ENCODE measurements around the gene CPEB4. TPM values are rescaled to one million over a fixed set of nuclear protein-coding genes. Genes with fewer than 3 reads are reported as not detected.
A peak's percentile ranks its signal among the peaks of the same experiment; 100 is the strongest.

Gene CPEB4
- total and polyA plus RNA-seq, 9 of the 15 experiments (the other 6 are each of a cell fraction or from before 2014, with no cell fraction given): 7.4 to 21.3 (median 12.4) TPM

DNA sequence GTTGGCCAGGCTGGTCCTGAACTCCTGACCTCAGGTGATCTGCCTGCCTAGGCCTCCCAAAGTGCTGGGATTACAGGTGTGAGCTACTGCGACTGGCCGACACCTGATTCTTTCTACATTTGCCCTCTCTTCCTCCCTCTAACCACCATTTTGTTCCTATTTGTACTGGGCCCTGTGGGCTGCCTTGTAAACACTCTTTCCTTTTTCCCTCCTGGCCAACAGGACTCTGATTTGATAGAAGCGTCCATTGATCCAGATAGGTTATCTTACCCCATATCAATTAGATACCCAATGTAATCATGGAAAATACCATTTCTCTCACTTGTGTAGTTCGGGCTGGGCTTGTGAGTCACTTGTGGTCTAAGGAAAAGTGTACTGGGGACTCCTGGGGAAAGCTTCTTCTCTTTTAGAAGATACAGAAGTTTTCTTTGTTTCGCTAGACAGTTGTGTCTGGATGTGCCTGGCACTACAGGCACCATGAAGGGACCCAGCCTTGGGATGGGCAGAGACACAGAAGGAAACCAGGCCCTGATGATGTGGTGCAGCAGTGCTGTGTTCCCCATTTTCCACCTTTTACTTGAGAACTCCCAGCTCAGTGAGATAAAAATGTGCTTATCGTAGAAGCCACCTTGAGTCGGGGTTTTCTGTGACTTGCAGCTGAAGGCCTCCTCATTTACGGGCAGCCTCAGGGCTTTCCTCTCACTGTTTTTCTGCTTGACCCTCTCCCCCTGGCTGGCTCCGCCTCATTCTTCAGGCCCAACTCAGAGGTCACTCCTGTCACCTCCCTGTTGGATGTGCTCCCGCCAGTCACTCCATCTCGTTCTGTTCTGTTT lies 32.8 kb upstream of the CPEB4 start (continued):
- TF ChIP-seq ZNF263 (CRISPR knock-in tag; IDR thresholded peaks at IDR 0.05; ENCODE audit: borderline replicate concordance) (0 out of 2 replicates have a peak, but pooled peaks have one; percentile 61), NFE2L1 (tag; IDR thresholded peaks at IDR 0.05; ENCODE audit: borderline replicate concordance, low read depth) (no peak), ZBTB7A (IDR thresholded peaks at IDR 0.05; ENCODE audit: borderline replicate concordance, control insufficient read depth, low read depth, low read length) (peak; percentile 50; the same call in 1 of the 2 replicates), GABPA (tag; conservative IDR thresholded peaks at IDR 0.05; ENCODE audit: low read depth) (no peak), CBX8 (IDR thresholded peaks at IDR 0.05; ENCODE audit: borderline replicate concordance, extremely low read depth, low read depth, low read length, poor library complexity, severe bottlenecking) (no peak), TFAM (CRISPR knock-in tag; conservative IDR thresholded peaks at IDR 0.05) (no peak), ARHGAP35 (IDR thresholded peaks at IDR 0.05; ENCODE audit: partially characterized antibody) (peak; percentile 67), NR4A1 (CRISPR knock-in tag; IDR thresholded peaks at IDR 0.05) (no peak), NR4A1 (tag; IDR thresholded peaks at IDR 0.05) (peak; percentile 59; the same call in 1 of the 2 replicates), ZNF695 (CRISPR knock-in tag; IDR thresholded peaks at IDR 0.05) (no peak), RHOXF2B (CRISPR knock-in tag; conservative IDR thresholded peaks at IDR 0.05) (no peak)
- TF ChIP-seq, protein P1, sequence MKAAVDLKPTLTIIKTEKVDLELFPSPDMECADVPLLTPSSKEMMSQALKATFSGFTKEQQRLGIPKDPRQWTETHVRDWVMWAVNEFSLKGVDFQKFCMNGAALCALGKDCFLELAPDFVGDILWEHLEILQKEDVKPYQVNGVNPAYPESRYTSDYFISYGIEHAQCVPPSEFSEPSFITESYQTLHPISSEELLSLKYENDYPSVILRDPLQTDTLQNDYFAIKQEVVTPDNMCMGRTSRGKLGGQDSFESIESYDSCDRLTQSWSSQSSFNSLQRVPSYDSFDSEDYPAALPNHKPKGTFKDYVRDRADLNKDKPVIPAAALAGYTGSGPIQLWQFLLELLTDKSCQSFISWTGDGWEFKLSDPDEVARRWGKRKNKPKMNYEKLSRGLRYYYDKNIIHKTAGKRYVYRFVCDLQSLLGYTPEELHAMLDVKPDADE (conservative IDR thresholded peaks at IDR 0.05; ENCODE audit: control insufficient read depth, low read depth, low read length): 0 out of 2 replicates have a peak, but pooled peaks have one; percentile 43
- TF ChIP-seq, protein P2, sequence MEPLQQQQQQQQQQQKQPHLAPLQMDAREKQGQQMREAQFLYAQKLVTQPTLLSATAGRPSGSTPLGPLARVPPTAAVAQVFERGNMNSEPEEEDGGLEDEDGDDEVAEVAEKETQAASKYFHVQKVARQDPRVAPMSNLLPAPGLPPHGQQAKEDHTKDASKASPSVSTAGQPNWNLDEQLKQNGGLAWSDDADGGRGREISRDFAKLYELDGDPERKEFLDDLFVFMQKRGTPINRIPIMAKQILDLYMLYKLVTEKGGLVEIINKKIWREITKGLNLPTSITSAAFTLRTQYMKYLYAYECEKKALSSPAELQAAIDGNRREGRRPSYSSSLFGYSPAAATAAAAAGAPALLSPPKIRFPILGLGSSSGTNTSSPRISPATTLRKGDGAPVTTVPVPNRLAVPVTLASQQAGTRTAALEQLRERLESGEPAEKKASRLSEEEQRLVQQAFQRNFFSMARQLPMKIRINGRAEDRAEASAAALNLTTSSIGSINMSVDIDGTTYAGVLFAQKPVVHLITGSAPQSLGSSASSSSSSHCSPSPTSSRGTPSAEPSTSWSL (CRISPR knock-in tag; IDR thresholded peaks at IDR 0.05; ENCODE audit: borderline replicate concordance): no peak
- TF ChIP-seq, protein P3, sequence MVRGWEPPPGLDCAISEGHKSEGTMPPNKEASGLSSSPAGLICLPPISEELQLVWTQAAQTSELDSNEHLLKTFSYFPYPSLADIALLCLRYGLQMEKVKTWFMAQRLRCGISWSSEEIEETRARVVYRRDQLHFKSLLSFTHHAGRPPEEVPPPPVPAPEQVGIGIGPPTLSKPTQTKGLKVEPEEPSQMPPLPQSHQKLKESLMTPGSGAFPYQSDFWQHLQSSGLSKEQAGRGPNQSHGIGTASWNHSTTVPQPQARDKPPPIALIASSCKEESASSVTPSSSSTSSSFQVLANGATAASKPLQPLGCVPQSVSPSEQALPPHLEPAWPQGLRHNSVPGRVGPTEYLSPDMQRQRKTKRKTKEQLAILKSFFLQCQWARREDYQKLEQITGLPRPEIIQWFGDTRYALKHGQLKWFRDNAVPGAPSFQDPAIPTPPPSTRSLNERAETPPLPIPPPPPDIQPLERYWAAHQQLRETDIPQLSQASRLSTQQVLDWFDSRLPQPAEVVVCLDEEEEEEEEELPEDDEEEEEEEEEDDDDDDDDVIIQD (CRISPR knock-in tag; IDR thresholded peaks at IDR 0.05): no peak
- TF ChIP-seq, protein P4, sequence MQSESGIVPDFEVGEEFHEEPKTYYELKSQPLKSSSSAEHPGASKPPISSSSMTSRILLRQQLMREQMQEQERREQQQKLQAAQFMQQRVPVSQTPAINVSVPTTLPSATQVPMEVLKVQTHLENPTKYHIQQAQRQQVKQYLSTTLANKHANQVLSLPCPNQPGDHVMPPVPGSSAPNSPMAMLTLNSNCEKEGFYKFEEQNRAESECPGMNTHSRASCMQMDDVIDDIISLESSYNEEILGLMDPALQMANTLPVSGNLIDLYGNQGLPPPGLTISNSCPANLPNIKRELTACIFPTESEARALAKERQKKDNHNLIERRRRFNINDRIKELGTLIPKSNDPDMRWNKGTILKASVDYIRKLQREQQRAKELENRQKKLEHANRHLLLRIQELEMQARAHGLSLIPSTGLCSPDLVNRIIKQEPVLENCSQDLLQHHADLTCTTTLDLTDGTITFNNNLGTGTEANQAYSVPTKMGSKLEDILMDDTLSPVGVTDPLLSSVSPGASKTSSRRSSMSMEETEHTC (IDR thresholded peaks at IDR 0.05): no peak
- TF ChIP-seq, protein P5, sequence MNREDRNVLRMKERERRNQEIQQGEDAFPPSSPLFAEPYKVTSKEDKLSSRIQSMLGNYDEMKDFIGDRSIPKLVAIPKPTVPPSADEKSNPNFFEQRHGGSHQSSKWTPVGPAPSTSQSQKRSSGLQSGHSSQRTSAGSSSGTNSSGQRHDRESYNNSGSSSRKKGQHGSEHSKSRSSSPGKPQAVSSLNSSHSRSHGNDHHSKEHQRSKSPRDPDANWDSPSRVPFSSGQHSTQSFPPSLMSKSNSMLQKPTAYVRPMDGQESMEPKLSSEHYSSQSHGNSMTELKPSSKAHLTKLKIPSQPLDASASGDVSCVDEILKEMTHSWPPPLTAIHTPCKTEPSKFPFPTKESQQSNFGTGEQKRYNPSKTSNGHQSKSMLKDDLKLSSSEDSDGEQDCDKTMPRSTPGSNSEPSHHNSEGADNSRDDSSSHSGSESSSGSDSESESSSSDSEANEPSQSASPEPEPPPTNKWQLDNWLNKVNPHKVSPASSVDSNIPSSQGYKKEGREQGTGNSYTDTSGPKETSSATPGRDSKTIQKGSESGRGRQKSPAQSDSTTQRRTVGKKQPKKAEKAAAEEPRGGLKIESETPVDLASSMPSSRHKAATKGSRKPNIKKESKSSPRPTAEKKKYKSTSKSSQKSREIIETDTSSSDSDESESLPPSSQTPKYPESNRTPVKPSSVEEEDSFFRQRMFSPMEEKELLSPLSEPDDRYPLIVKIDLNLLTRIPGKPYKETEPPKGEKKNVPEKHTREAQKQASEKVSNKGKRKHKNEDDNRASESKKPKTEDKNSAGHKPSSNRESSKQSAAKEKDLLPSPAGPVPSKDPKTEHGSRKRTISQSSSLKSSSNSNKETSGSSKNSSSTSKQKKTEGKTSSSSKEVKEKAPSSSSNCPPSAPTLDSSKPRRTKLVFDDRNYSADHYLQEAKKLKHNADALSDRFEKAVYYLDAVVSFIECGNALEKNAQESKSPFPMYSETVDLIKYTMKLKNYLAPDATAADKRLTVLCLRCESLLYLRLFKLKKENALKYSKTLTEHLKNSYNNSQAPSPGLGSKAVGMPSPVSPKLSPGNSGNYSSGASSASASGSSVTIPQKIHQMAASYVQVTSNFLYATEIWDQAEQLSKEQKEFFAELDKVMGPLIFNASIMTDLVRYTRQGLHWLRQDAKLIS (CRISPR knock-in tag; IDR thresholded peaks at IDR 0.05): no peak
